ENCODE data around the gene HDAC11.

HDAC11 gene

GRCh38 chr3:13496879-13497278, 16.8 kb downstream of the HDAC11 start:
- TF ChIP-seq, protein P1, sequence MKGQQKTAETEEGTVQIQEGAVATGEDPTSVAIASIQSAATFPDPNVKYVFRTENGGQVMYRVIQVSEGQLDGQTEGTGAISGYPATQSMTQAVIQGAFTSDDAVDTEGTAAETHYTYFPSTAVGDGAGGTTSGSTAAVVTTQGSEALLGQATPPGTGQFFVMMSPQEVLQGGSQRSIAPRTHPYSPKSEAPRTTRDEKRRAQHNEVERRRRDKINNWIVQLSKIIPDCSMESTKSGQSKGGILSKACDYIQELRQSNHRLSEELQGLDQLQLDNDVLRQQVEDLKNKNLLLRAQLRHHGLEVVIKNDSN (IDR thresholded peaks at IDR 0.05): no peak
- TF ChIP-seq TCF12 (IDR thresholded peaks at IDR 0.05; ENCODE audit: low read depth) (no peak), FOXM1 (IDR thresholded peaks at IDR 0.05; ENCODE audit: borderline replicate concordance, low read depth) (no peak), ZBTB7A (IDR thresholded peaks at IDR 0.05; ENCODE audit: low read depth) (no peak), CREB1 (IDR thresholded peaks at IDR 0.05; ENCODE audit: low read depth) (no peak), TAF1 (IDR thresholded peaks at IDR 0.05; ENCODE audit: low read depth) (no peak), NFIC (IDR thresholded peaks at IDR 0.05) (no peak), CEBPB (IDR thresholded peaks at IDR 0.05) (no peak), RAD21 (IDR thresholded peaks at IDR 0.05; ENCODE audit: low read depth) (no peak), TEAD4 (IDR thresholded peaks at IDR 0.05) (no peak), EP300 (IDR thresholded peaks at IDR 0.05; ENCODE audit: borderline replicate concordance) (no peak), MAX (IDR thresholded peaks at IDR 0.05) (no peak), YY1 (IDR thresholded peaks at IDR 0.05; ENCODE audit: low read depth) (no peak), EGR1 (IDR thresholded peaks at IDR 0.05) (no peak)
- TF ChIP-seq, protein P2, sequence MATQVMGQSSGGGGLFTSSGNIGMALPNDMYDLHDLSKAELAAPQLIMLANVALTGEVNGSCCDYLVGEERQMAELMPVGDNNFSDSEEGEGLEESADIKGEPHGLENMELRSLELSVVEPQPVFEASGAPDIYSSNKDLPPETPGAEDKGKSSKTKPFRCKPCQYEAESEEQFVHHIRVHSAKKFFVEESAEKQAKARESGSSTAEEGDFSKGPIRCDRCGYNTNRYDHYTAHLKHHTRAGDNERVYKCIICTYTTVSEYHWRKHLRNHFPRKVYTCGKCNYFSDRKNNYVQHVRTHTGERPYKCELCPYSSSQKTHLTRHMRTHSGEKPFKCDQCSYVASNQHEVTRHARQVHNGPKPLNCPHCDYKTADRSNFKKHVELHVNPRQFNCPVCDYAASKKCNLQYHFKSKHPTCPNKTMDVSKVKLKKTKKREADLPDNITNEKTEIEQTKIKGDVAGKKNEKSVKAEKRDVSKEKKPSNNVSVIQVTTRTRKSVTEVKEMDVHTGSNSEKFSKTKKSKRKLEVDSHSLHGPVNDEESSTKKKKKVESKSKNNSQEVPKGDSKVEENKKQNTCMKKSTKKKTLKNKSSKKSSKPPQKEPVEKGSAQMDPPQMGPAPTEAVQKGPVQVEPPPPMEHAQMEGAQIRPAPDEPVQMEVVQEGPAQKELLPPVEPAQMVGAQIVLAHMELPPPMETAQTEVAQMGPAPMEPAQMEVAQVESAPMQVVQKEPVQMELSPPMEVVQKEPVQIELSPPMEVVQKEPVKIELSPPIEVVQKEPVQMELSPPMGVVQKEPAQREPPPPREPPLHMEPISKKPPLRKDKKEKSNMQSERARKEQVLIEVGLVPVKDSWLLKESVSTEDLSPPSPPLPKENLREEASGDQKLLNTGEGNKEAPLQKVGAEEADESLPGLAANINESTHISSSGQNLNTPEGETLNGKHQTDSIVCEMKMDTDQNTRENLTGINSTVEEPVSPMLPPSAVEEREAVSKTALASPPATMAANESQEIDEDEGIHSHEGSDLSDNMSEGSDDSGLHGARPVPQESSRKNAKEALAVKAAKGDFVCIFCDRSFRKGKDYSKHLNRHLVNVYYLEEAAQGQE (IDR thresholded peaks at IDR 0.05; ENCODE audit: low read depth): no peak

DNA sequence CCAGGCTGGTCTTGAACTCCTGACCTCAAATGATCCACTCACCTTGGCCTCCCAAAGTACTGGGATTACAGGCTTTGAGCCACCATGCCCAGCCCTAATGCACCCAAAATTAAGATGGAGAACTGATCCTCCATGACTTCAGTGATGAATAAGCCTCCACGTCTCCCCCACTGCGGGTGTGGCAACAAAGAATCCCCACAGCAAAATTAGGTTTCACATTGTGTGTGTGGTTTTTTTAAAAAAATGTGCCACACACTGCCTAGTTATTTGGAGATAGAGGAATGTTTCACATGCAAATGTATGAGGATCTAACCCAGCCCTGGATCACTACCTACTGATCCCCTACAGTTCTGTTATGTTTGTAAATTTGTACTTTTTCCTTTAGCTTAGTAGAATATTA, 17.3 kb downstream of the HDAC11 start:
- TF ChIP-seq ZBTB7A (IDR thresholded peaks at IDR 0.05; ENCODE audit: low read depth) (no peak), EP300 (IDR thresholded peaks at IDR 0.05; ENCODE audit: borderline replicate concordance) (no peak), CREB1 (IDR thresholded peaks at IDR 0.05; ENCODE audit: low read depth) (no peak), FOXM1 (IDR thresholded peaks at IDR 0.05; ENCODE audit: borderline replicate concordance, low read depth) (no peak)
- TF ChIP-seq, protein P1 (IDR thresholded peaks at IDR 0.05): no peak

GRCh38 chr3:13498354-13499060, 18.4 kb downstream of the HDAC11 start:
- TF ChIP-seq MAX (IDR thresholded peaks at IDR 0.05) (no peak), YY1 (IDR thresholded peaks at IDR 0.05; ENCODE audit: low read depth) (no peak), RAD21 (IDR thresholded peaks at IDR 0.05; ENCODE audit: low read depth) (no peak), NFIC (IDR thresholded peaks at IDR 0.05) (no peak), ZBTB7A (IDR thresholded peaks at IDR 0.05; ENCODE audit: low read depth) (no peak), TCF12 (IDR thresholded peaks at IDR 0.05; ENCODE audit: low read depth) (no peak), EGR1 (IDR thresholded peaks at IDR 0.05) (no peak)
- TF ChIP-seq, protein P1 (IDR thresholded peaks at IDR 0.05): no peak
- TF ChIP-seq, protein P2 (IDR thresholded peaks at IDR 0.05; ENCODE audit: low read depth): no peak

GRCh38 chr3:13500133-13500885, 20.2 kb downstream of the HDAC11 start:
- TF ChIP-seq RAD21 (IDR thresholded peaks at IDR 0.05; ENCODE audit: low read depth): peak; percentile 48
- TF ChIP-seq ZBTB7A (IDR thresholded peaks at IDR 0.05; ENCODE audit: low read depth): no peak
- TF ChIP-seq EP300 (IDR thresholded peaks at IDR 0.05; ENCODE audit: borderline replicate concordance): no peak
- TF ChIP-seq TCF12 (IDR thresholded peaks at IDR 0.05; ENCODE audit: low read depth): no peak

DNA sequence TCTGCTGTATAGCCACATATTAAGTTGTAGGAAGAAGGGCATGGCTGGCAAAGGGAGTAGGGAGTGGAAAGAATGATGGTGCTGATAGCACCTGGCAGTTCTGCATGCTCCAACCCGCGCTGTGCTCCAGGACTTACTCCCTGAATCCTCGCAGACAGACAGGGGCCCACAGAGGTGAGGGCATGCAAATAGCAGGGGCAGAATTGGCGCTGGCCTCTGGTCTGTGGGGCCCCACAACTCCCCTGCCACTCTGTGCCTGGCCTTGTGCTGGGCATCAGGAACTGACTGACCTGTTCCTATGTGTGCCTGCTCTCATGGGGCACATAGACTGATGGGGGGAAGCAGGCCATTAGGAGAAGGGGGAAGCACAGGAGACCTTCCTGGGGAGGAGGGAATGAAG, 20.9 kb downstream of the HDAC11 start:
- TF ChIP-seq TEAD4 (IDR thresholded peaks at IDR 0.05) (no peak), RAD21 (IDR thresholded peaks at IDR 0.05; ENCODE audit: low read depth) (no peak), EP300 (IDR thresholded peaks at IDR 0.05; ENCODE audit: borderline replicate concordance) (no peak), CEBPB (IDR thresholded peaks at IDR 0.05) (no peak), YY1 (IDR thresholded peaks at IDR 0.05; ENCODE audit: low read depth) (no peak), ZBTB7A (IDR thresholded peaks at IDR 0.05; ENCODE audit: low read depth) (no peak), NFIC (IDR thresholded peaks at IDR 0.05) (no peak), EGR1 (IDR thresholded peaks at IDR 0.05) (no peak), CREB1 (IDR thresholded peaks at IDR 0.05; ENCODE audit: low read depth) (no peak), TCF12 (IDR thresholded peaks at IDR 0.05; ENCODE audit: low read depth) (no peak), FOXM1 (IDR thresholded peaks at IDR 0.05; ENCODE audit: borderline replicate concordance, low read depth) (no peak), MAX (IDR thresholded peaks at IDR 0.05) (no peak), TAF1 (IDR thresholded peaks at IDR 0.05; ENCODE audit: low read depth) (no peak)
- TF ChIP-seq, protein P2 (IDR thresholded peaks at IDR 0.05; ENCODE audit: low read depth): no peak
- TF ChIP-seq, protein P1 (IDR thresholded peaks at IDR 0.05): no peak
